T-helper 17 cell (primary cell): Measurements from ENCODE around the gene PRKCG. TPM values are rescaled to one million over a fixed set of nuclear protein-coding genes. Genes with fewer than 3 reads are reported as not detected.
A peak's percentile ranks its signal among the peaks of the same experiment; 100 is the strongest.

ENCODE experiments used
- ATAC-seq: fragments of 150-1000 bp; cut with Tn5 transposase; 2 replicates; pipeline ENCODE4 v1.10.0; 2021; ENCODE audit warnings: mild to moderate bottlenecking, moderate library complexity
- DNase-seq, 3 donors: peaks; one replicate each; pipeline versions ENCODE4 v3.0.0 to v3.0.0-alpha.2; 2020 to 2021
- H3K9me3 ChIP-seq: one replicate; pipeline ENCODE4 v1.7.0; 2013; ENCODE audit warnings: low read length, mild to moderate bottlenecking; ENCODE audit not compliant: control insufficient read depth, poor library complexity, severe bottlenecking
- H3K27ac Mint-ChIP-seq: one replicate; pipeline ENCODE4 v1.8.0; 2022; ENCODE audit warnings: mild to moderate bottlenecking, moderate library complexity, mixed read lengths
- H3K27me3 Mint-ChIP-seq: one replicate; pipeline ENCODE4 v1.8.0; 2022; ENCODE audit warnings: mixed read lengths
- H3K36me3 Mint-ChIP-seq: one replicate; pipeline ENCODE4 v1.8.0; 2022; ENCODE audit warnings: low read depth, mixed read lengths
- H3K4me1 Mint-ChIP-seq: one replicate; pipeline ENCODE4 v1.8.0; 2022; ENCODE audit warnings: mild to moderate bottlenecking, mixed read lengths
- H3K4me3 Mint-ChIP-seq: one replicate; pipeline ENCODE4 v1.8.0; 2022; ENCODE audit warnings: mild to moderate bottlenecking, moderate library complexity, mixed read lengths
- total RNA-seq, 4 donors: library from RNA in 2 of 4; stranded (reverse) in 2 of 4; gene quantifications; one replicate each; pipeline ENCODE4 v1.2.3 and lab custom pipeline; 2022 to 2026

PRKCG gene
- total RNA-seq, 2 donors from 2014 or later = 1.1 to 1.4 TPM

DNA sequence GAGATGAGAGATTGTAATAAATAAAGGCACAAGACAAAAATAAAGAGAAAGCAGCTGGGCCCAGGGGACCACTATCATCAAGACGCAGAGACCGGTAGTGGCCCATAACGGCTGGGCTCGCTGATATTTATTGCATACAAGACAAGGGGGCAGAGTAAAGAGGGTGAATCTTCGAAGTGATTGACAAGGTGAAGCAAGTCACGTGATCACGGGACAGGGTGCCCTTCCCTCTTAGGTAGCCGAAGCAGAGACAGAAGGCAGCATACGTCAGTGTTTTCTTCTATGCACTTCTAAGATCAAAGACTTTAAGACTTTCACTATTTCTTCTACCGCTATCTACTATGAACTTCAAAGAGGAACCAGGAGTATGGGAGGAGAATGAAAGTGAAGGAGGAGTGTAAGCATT lies 4.6 kb upstream of the PRKCG start:
- Mint-ChIP-seq H3K4me1 (peaks cover 38% of the 10 kb centered on the region), H3K36me3 (peaks cover 14% of the 10 kb centered on the region), H3K27ac (no peak overlapping the region), H3K27me3 (peaks cover 7% of the 10 kb centered on the region), H3K4me3 (peak overlapping the region; percentile 78)
- no peaks in the 10 kb centered on the region for H3K9me3 ChIP-seq
- DNase-seq = no peak
- no peak for ATAC-seq

DNA sequence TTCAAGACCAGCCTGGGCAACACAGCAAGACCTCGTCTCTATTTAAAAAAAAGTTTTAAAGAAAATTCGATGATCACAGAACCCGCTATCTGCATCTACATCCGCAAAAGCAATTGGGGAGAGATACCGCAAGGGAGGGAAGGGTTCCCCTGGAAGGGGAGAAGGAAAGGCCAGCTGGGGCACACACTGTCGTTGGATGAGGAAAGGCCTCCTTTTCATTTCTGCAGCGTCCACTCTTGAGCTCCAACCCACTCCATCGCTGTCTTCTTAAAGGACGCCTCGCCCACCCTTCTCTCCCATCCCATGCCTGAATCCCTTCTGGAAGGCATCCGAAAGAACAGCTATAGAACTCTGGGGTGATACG lies 3.2 kb upstream of the PRKCG start:
- H3K9me3 ChIP-seq = no peaks in the 10 kb centered on the region
- Mint-ChIP-seq H3K4me3 (no peak overlapping the region), H3K36me3 (peaks cover 11% of the 10 kb centered on the region), H3K4me1 (peaks cover 36% of the 10 kb centered on the region), H3K27me3 (peaks cover 19% of the 10 kb centered on the region), H3K27ac (no peak overlapping the region)
- ATAC-seq = peak; percentile 2
- no peak for DNase-seq

DNA sequence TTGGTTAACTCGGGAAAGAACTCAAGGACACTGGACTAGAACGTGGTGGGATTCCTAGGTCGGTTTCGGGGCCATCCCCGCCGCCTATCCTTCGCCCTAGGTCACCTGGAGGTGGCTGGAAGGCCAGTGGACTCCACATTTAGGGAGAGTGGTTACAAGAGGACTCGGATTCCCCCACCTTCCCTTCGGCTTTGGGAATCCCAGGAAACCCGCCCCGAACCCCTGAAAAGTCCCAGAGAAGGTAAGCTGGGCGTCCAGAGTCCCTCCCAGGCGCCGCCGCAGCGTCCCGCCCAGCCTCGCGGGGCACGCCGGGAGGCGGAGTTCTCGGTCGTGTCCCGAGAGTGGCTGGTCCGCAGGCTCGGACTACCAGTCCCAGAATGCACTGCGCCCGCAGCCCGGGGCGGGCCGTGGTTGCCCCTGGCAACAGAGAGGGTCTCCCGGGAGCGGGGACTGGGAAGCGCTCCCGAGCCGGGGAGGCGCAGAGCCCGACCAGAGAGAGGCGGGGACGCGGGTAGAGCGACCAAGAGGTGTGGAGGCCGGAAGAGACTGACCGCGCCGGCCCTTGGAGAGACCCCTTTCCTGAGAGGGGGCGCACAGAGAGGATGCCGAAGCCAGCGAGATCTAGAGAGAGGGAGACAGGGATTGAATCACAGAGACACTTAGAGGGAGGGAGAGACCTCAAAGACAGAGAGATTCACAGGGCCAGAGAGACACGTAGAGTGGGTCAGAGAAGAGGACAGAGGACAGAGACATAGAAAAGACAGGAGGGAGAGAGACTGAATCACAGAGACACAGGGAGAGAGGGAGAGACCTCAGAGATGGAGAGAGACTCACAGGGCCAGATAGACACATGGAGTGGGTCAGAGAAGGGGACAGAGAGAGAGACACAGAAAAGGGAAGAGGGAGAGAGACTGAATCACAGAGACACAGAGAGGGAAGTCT lies 2.6 kb upstream of the PRKCG start:
- ATAC-seq = peak; percentile 73
- Mint-ChIP-seq H3K36me3 (peaks cover 6% of the 10 kb centered on the region), H3K4me1 (peaks cover 32% of the 10 kb centered on the region), H3K27me3 (peaks cover 26% of the 10 kb centered on the region), H3K27ac (no peak overlapping the region), H3K4me3 (no peak overlapping the region)
- peak; percentile 55 to 78 (median 55) for DNase-seq
- no peaks in the 10 kb centered on the region for H3K9me3 ChIP-seq

DNA sequence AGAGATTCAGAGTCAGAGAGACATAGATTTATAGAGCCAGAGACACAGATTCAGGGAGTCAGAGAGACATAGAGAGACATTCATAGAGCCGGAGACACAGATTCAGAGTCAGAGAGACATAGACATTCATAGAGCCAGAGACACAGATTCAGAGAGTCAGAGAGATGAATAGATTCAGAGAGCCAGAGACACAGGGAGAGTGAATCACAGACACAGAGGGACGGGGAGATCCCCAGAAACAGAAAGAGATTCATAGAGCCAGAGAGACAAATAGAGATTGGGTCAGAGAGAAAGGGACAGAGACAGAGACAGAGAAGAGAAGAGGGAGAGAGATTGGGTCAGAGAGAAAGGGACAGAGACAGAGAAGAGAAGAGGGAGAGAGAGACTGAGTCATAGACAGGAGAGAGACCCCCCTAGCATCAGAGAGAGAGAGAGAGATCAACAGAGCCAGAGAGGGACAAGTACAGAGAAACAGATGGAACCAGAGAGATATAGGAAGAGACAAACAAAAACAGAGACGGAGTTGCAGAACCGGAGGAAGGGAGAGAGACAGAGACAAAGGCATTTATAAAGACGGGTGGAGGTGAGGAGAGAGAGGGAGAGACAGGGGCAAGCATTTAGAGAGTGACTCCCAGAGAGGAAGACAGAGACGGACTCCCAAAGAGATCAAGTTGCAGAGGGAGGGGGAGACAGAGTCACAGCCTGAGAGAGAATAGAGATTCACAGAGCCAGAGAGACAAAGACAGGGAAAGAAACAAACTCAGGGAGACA lies 1.1 kb upstream of the PRKCG start:
- peaks cover 37% of the 10 kb centered on the region for H3K27me3 Mint-ChIP-seq
- H3K4me1 Mint-ChIP-seq = peaks cover 29% of the 10 kb centered on the region
- DNase-seq = no peak
- H3K27ac Mint-ChIP-seq = no peak overlapping the region
- peaks cover 5% of the 10 kb centered on the region for H3K36me3 Mint-ChIP-seq
- H3K4me3 Mint-ChIP-seq = no peak overlapping the region
- H3K9me3 ChIP-seq = no peaks in the 10 kb centered on the region
- ATAC-seq = no peak

DNA sequence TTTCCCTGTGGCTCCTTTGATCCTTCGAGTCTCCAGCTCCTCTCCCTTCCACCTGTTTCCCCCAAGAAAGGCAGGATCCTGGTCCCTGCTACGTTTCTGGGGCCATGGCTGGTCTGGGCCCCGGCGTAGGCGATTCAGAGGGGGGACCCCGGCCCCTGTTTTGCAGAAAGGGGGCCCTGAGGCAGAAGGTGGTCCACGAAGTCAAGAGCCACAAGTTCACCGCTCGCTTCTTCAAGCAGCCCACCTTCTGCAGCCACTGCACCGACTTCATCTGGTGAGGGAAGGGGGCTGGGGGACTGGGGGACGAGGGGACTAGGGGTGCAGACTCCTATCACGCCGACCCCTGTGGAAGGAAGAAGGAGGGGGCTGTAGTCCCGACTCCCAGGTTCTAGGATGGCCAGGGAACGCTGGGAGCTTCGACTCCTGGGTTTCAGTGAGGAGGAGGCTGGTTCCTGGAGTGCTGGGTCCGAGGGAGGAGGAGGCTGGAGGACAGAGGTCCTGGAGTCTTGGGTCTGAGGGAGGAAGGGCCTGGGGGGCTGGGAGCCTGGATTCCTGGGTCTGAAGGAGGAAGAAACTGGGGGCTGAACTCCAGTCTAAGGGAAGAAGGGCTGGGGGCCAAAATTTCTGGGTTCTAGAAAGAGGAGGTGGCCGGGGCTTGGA lies 524 bp downstream of the PRKCG start:
- DNase-seq (no peak), ATAC-seq (no peak)
- Mint-ChIP-seq H3K4me3 (peak overlapping the region; percentile 52), H3K4me1 (peaks cover 18% of the 10 kb centered on the region), H3K36me3 (peaks cover 5% of the 10 kb centered on the region), H3K27me3 (peaks cover 42% of the 10 kb centered on the region), H3K27ac (no peak overlapping the region)
- H3K9me3 ChIP-seq = no peaks in the 10 kb centered on the region

DNA sequence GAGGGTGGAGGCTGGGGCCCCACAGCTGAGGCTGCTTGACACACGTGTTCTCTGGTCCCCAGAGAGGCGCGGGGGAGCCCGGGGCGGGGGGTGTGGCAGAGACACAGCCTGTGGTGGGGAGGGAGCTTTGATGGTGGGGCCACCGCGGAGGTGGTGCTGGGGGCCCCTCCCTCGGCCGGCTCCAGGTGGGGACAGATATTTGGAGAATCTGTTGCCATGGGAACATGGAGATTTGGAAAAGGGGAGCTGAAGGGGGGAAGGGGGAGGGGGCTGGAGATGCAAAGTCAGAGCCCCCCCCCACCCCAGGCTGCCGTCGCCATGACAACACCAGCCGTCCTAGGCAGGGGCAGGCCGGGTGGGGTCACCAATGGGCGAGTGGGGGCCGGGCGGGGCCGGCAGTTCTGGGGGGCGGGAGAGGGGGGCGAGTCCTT lies 1.2 kb downstream of the PRKCG start:
- H3K36me3 Mint-ChIP-seq = peaks cover 5% of the 10 kb centered on the region
- H3K4me1 Mint-ChIP-seq = peaks cover 17% of the 10 kb centered on the region
- no peaks in the 10 kb centered on the region for H3K9me3 ChIP-seq
- peak overlapping the region; percentile 49 for H3K27ac Mint-ChIP-seq
- ATAC-seq = peak; percentile 24
- DNase-seq = peak in 2 of 3 donors; percentile 35 to 37
- H3K4me3 Mint-ChIP-seq = peak overlapping the region; percentile 52
- H3K27me3 Mint-ChIP-seq = peaks cover 42% of the 10 kb centered on the region

DNA sequence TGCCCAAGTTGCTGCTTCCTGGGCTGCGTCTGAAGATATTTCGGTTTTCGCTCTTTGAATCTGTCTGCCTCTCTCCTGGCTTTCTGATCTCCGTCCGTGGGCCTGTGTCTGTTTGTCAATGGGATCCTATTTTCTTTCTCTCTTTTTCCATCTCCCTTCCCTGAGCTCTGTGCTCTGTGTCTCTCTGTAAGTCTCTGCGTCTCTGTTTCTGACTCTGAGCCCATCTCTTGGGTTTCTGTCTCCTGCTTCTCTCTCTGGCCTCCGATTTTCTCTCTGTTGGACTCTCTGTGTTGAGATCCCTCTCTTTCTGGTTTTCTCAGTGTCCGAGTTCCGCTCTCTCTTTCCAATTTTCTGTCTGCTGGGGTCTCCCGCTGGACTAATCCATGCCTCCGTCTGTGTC lies 1.7 kb downstream of the PRKCG start:
- H3K4me3 Mint-ChIP-seq = peak overlapping the region; percentile 57
- peak overlapping the region; percentile 49 for H3K27ac Mint-ChIP-seq
- H3K4me1 Mint-ChIP-seq = peaks cover 16% of the 10 kb centered on the region
- DNase-seq = no peak
- no peak for ATAC-seq
- H3K27me3 Mint-ChIP-seq = peaks cover 41% of the 10 kb centered on the region
- H3K9me3 ChIP-seq = no peaks in the 10 kb centered on the region
- peaks cover 5% of the 10 kb centered on the region for H3K36me3 Mint-ChIP-seq

DNA sequence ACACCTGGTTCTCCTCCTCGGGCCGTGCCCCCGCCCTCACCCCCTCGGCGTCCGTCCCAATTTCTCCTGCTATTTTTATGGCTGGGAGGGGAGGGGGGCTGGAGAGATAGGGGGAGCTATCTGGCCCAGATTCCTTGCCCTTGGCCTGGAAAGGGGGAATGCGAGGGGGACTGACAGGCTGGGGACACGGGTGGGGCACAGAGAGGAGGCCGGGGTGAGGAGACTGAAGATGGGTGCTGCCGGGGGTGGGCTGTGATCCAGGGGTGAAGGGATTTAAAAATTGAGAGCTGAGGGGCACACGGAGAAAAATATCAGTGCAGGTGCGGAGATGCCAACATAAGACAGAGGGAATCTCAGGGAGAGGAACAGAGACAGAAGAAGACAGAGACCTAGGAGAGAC lies 2.3 kb downstream of the PRKCG start:
- H3K4me3 Mint-ChIP-seq = no peak overlapping the region
- peaks cover 12% of the 10 kb centered on the region for H3K4me1 Mint-ChIP-seq
- peaks cover 37% of the 10 kb centered on the region for H3K27me3 Mint-ChIP-seq
- peak overlapping the region; percentile 49 for H3K27ac Mint-ChIP-seq
- H3K36me3 Mint-ChIP-seq = peaks cover 5% of the 10 kb centered on the region
- no peaks in the 10 kb centered on the region for H3K9me3 ChIP-seq
- no peak for ATAC-seq
- DNase-seq = no peak

DNA sequence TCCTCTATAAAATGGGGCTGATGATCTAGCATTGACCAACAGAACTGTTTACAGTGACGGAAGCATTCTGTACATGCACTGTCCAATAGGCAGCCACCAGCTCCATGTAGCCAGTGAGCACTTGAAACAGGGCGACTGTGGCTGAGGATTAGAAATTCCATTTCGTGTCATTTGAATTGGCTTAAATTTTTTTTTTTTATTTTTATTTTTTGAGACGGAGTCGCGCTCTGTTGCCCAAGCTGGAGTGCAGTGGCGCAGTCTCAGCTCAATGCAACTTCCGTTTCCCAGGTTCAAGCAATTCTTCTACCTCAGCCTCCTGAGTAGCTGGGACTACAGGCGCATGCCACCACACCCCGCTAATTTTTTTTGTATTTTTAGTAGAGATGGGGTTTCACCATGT lies 3.0 kb downstream of the PRKCG start:
- no peaks in the 10 kb centered on the region for H3K9me3 ChIP-seq
- Mint-ChIP-seq H3K4me3 (no peak overlapping the region), H3K27ac (no peak overlapping the region), H3K4me1 (peaks cover 12% of the 10 kb centered on the region), H3K27me3 (peaks cover 37% of the 10 kb centered on the region), H3K36me3 (peaks cover 5% of the 10 kb centered on the region)
- ATAC-seq (no peak), DNase-seq (no peak)

DNA sequence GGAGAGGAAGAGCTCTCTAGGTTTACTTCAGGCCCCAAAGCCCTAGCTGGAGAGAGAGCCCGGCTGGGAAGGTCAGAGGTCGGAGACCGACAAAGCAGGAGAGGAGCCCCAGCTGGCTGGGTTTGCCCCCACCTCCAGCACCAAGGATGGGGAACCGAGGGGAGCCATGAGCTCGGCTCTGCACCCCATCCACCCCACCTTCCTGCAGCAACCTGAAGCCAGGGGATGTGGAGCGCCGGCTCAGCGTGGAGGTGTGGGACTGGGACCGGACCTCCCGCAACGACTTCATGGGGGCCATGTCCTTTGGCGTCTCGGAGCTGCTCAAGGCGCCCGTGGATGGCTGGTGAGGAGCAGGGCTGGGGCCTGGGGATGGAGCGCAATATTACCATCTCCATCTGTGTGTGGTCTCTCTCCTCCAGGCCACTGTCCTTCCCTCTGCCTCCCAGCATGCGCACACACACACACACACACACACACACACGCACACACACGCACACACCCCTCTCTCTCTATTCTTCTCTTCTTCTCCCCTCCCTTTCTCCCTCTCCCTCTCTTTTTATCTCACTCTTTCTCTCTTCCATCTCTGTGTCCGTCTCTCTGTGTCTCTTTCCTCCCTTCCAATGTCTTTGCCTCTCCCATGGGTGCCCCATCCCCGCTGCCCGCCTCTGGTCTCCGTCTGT lies 10.4 kb downstream of the PRKCG start:
- Mint-ChIP-seq H3K27me3 (peaks cover 48% of the 10 kb centered on the region), H3K4me1 (peaks cover 7% of the 10 kb centered on the region), H3K36me3 (peaks cover 8% of the 10 kb centered on the region), H3K4me3 (no peak overlapping the region), H3K27ac (no peak overlapping the region)
- DNase-seq (no peak), ATAC-seq (no peak)
- H3K9me3 ChIP-seq = no peaks in the 10 kb centered on the region

DNA sequence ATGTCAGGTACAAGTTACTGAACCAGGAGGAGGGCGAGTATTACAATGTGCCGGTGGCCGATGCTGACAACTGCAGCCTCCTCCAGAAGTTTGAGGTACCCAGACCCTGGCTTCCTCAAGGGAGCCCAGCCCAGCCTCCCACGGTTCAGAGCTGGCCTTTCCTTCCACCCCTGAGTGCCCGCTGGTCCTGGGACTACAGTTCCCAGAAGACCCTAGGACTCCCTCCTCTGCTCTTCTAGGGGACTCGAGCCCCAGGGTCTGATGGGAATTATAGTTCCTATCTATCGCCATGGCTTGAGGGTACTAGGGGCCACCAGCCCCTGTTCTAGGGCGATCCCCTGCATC lies 11.0 kb downstream of the PRKCG start:
- Mint-ChIP-seq H3K36me3 (peaks cover 8% of the 10 kb centered on the region), H3K4me1 (peaks cover 7% of the 10 kb centered on the region), H3K27me3 (peaks cover 53% of the 10 kb centered on the region), H3K27ac (no peak overlapping the region), H3K4me3 (no peak overlapping the region)
- ATAC-seq (no peak), DNase-seq (no peak)
- no peaks in the 10 kb centered on the region for H3K9me3 ChIP-seq

DNA sequence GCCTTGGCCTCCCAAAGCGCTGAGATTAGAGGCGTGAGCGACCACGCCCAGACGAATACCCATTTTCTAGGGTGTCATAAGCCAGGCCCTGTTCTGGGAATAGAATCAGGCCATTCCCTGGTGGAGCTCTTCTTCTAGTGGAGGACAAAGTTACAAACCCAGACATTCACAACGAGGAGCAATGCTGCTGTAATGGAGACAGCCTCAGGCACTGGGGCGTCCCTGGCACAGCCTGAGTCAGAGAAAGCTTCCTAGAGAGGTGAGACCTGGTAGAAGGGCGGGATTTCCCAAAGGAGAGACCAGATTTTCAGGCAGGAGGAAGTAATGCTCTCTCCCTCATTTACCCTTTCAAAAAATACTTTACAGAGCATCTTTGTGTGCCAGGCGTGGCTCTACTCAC lies 12.7 kb downstream of the PRKCG start:
- Mint-ChIP-seq H3K27me3 (peaks cover 68% of the 10 kb centered on the region), H3K4me3 (no peak overlapping the region), H3K4me1 (peaks cover 15% of the 10 kb centered on the region), H3K36me3 (peaks cover 13% of the 10 kb centered on the region), H3K27ac (no peak overlapping the region)
- no peak for ATAC-seq
- no peak for DNase-seq
- H3K9me3 ChIP-seq = no peaks in the 10 kb centered on the region

DNA sequence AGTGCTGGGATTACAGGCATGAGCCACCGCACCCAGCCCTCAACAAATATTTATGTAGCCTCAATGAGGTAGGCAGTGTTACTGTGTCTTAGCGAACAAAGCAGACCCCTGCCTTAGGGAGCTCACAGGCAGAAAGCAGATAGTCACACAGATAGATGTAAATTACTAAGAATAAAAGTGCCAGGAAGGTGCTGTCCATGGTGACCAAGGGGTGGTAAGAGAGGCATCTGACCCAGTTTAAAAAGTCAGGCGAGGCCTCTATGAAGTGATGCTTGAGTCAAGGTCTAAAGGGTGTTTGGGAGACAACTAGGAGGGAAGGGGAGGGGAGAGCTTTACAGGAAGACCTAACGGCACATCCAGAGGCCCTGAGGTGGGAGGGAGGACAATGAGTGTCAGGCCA lies 14.7 kb downstream of the PRKCG start:
- peak overlapping the region; percentile 54 for H3K27ac Mint-ChIP-seq
- peaks cover 11% of the 10 kb centered on the region for H3K4me1 Mint-ChIP-seq
- H3K27me3 Mint-ChIP-seq = peaks cover 70% of the 10 kb centered on the region

More for the DNA sequence above, 14.7 kb downstream of the PRKCG start:
- H3K4me3 Mint-ChIP-seq = no peak overlapping the region
- no peak for ATAC-seq
- no peaks in the 10 kb centered on the region for H3K9me3 ChIP-seq
- H3K36me3 Mint-ChIP-seq = peaks cover 13% of the 10 kb centered on the region
- no peak for DNase-seq
